Eye (tissue), 1 donor: ENCODE results near the gene GSTCD.
"Not testable (repeated sequence)": the region's sequence is repeated elsewhere in the genome, so short reads cannot be mapped to it uniquely, and the experiment has no call there.

Experiments used
- DNase-seq: peaks from one replicate; pipeline ENCODE4 v3.0.0-alpha.2; 2015

GSTCD gene

DNA sequence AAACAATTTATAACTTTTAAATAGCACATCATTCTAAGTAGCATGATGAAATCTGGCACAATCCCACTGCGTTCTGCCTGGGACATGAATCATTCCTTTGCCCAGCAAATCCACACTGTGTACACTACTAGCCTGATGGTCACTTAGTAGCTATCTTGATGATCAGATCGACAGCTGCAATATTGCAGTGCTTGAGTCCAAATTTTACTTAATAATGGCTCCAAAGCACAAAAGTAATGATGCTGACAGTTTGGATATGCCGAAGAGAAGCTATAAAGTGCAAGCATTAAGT, 100.1 kb downstream of the GSTCD start:
- DNase-seq = peak; percentile 7

DNA sequence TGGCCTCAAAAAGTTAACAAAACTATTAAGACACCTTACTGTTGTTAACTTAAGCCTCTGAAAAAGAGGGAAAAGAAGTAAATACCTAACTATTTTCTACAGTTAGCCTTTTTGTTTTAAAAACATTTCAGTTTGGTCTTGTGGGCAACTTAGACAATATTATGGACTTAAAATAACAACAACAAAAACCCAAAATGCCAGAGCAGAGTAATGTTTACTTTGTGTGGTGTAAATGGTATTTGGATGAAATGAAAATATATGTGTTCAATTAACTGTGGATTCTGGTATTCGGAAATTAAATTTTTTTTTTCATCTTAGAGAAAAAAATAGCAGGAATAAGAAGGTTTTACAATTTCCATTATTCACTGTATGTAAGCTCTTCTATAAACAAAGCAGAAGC, 107.1 kb downstream of the GSTCD start:
- no peak for DNase-seq

DNA sequence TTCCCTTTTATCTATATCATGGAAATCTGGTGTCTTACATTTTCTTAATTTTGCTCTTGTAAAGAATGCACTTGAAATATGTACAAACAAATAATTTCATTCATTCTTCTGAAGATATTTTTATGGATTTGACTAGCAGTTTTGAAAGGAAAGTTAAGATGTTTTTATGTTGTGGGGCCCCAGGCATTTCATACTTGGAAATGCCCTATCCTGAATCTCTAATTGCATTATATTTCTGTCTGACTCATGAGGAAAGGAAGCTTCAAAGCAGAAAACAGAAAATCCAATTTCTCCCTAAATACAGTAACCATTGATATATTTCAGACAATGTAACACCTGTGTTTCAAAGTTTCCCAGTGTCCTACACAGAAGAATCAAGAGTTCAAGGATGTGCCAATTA, 113.5 kb downstream of the GSTCD start:
- DNase-seq = no peak

DNA sequence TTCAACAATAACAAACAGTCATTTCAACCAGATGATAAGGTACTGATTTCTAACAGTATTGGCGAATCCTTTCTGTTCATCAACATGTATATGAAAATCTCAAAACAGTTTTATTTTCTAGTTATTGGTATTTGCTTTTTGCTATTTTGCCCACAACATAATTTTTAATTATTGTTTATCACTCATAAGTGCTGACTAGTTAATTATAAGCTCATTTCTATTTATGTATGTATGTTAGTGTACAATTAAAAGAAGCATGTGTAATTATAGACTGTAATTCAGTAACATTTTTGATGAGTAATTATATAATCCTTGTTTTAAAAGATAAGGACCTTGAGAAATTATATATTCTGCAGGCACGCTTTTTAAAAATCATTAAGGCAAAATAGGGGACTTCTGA, 119.5 kb downstream of the GSTCD start:
- DNase-seq = no peak

DNA sequence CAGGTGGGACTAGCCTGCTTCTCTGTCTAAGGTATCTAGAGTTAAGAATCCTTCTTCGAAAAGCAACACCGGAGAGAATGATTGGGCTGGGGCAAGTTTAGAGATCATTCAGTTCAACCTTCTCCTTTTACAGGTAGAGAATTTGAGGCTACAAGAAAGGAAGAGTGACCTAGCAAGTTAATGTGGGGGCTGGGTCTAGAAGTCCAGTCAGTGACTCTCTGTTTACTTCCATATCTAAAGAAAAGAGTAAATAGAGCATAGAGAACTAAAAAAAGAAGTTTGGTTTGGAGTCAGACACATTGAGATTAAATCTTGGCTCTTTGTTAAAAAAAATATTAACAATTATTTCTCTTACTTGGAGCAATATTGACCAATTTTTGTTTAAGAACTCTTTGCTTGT, 122.6 kb downstream of the GSTCD start:
- no peak for DNase-seq

DNA sequence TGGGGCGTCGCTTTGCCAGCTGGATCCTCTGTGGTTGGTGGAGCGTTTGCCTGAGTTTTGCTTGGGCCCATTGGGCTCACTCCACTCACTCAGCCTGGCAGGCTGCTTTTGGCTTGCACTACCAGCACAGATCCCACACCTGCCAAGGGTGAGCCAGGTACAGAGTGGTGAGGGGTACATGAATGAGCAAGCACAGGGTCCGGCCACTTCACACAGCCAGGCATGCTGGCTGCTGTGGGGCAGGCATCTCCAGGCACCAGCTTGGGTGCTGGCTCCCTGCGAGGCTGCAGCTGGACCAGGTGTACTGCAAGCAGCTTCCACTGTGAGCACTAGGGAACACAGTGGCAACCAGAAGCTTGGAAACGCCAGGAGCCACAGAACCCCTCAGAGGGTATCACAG, 126.6 kb downstream of the GSTCD start:
- no peak for DNase-seq

DNA sequence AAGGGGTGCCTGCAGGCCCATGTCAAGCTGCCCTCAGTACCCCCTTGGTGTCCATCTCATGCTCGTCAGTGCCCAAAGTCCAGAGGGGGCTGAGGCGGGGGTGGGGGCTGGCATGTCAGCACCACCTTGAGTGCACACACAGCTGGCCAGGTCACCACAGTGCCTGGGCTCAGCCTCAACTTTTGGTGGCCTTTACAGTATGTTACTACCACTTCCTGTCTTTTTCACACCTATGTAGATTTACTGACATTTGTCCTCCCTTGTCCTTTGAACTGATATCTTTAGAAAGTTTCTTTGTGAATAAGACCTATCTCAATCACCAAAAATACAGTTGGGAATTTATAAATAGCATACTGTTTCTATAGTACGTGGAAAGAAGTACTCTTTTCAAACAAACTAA, 128.0 kb downstream of the GSTCD start:
- no peak for DNase-seq

DNA sequence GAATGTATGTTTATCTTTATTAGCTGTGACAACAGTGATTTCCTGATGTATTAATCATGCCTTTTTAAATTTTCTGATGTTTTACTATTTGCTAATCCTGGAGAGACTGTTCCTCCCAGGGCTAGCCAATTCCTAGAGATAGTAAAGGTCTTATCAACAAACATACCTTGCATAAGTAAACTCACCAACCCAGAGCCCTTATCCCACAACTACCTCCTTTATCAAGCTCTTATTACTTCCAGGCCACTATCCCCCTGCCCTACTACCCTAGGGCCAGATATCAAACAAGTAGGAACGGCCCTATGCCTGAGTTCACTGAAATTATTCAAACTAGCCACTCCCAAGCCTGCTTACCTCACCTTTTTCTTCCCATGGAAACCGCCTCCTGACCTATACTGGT, 128.5 kb downstream of the GSTCD start:
- no peak for DNase-seq

DNA sequence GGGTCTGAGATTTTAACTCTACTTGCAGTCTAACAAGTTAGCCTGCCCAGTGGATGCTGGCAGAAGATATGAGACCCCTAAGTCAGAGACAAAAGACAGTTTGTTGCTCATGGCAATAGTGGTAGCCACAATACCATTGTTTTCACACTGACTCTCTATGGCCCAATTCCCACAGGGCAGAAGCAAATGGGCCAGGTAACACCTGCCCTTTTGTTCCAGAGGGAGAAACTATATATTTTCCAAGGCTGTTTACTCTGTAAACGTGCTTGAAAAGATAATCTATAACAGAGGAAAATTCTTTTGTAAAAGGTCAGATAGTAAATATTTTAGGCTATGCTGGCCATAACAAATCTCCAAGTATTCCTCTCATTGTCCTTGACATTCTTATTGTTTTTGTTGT, 129.5 kb downstream of the GSTCD start:
- no peak for DNase-seq

DNA sequence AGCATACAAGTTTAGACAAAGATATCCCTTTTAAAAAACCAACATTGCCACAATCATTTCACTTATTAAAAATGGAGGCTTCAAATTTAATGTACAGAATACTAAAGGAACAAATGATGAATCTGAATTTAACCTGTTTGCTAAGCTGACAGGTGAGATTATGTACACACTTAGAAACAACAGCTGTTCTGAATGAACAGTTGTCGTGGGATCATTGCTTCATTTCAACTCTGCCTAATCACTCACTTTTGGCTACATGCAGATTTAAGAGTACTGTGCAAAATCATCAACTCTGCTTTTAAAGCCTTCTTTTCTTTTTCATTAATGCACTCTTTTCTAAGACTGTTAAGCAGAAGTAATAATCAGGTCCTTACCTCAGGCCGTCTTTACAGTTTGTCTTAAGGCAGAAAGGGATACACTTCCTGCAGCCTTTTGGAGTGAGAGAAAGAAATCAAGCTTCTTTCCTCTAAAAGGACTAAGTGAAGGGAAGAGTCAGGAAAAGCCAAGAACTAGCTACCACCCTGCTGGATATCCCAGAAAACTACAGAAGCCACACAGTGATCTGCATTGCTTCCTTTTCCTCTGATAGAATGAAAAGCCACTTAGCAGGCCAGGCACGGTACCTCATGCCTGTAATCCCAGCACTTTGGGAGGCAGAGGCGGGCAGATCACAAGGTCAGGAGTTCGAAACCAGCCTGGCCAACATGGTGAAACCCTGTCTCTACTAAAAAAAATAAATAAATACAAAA, 132.0 kb downstream of the GSTCD start:
- DNase-seq = no peak

DNA sequence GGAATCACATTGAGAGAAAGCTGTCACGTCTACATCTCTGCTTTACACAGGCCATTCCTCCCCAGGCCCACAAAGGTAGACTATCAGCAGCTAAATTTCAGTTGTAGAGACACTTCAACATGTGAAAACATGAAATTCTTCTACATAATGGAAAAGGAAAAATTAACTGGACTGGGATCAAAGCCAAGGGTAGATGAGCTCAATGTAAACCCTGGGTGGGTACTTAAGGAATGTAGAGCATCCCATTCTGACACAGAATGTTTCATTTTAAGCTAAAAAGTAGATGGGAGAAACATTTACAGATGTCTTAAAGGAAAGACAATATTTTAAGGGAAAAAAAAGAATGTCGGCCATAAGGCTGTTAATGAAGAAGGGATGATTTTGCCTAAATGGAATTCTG, 135.4 kb downstream of the GSTCD start:
- peak; percentile 3 for DNase-seq

DNA sequence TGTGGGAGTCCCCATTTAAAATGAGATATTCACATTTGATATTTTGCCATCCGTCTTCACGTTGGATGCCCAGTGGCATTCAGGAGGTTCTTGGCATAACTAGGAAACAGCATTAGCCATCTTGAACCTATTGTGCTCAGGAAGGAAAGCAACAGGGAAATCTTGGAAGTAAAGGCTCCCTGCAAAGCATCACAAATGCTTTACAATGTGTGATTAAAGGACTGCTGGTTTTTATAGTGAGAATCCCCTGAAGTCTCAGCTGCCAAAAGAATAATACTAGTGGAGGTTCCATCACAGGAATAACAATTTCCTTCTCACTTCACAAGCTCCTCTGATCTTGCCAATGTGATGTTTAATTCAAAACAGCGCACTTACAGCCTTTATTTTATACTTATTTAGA, 137.0 kb downstream of the GSTCD start:
- no peak for DNase-seq

DNA sequence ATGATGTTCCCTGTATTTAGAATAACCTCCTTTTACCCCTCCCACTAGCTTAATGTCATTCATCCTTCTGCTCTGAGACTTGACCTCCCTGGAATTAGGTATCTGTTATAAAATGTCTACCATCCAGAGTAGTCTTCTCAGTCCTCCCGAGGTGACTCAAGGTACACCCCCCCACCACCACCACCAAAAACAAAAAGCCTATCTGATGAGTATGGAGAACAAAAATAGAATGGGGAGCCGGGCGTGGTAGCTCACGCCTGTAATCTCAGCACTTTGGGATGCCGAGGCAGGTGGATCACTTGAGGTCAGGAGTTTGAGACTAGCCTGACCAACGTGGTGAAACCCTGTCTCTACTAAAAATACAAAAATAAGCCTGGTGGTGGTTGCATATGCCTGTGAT, 139.8 kb downstream of the GSTCD start:
- DNase-seq = not testable (repeated sequence)

DNA sequence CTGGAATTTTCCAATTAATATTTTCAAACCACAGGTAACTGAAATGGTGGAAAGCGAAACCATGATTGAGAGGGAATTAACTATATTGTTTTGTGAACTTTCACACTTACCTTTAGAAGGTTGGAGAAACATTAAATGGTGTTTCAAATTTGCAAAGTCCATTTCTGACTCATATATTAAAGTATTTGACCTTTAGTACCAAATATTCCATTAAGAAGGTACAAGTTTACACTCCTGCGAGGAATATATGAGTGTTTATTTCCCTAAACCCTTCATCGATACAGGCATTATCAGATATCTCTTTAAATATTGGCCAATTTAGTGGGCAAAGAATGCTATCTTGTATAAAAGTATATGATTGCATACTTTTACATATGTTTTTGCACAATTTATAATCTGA, 142.6 kb downstream of the GSTCD start:
- no peak for DNase-seq

DNA sequence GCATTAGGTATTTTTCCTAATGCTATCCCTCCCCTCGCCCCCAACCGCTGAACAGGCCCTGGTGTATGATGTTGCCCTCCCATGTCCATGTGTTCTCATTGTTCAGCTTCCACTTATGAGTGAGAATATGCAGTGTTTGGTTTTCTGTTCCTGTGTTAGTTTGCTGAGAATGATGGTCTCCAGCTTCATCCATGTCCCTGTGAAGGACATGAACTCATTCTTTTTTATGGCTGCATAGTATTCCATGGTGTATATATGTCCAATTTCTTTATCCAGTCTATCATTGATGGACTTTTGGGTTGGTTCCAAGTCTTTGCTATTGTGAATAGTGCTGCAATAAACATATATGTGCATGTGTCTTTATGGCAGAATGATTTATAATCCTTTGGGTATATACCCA, 143.6 kb downstream of the GSTCD start:
- not testable (repeated sequence) for DNase-seq

DNA sequence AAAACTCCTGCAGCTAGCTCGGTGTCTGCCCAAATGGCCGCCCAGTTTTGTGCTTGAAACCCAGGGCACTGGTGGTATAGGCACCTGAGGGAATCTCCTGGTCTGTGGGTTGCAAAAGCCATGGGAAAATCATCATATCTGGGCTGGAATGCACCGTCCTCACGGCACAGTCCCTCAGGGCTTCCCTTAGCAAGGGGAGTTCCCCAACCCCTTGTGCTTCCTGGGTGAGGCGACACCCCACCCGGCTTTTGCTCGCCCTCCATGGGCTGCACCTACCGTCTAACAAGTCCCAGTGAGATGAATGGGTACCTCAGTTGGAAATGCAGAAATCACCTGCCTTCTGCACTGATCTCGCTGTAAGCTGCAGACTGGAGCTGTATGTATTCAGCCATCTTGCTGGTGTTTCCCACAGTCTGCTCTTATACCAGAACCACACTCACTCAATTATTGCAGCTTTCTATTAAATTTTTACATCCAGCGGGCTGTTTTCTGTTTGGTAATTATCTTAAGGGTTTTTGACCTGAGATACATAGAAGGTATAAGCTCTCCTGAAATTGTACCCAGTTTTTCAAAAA, 150.0 kb downstream of the GSTCD start:
- DNase-seq = no peak

DNA sequence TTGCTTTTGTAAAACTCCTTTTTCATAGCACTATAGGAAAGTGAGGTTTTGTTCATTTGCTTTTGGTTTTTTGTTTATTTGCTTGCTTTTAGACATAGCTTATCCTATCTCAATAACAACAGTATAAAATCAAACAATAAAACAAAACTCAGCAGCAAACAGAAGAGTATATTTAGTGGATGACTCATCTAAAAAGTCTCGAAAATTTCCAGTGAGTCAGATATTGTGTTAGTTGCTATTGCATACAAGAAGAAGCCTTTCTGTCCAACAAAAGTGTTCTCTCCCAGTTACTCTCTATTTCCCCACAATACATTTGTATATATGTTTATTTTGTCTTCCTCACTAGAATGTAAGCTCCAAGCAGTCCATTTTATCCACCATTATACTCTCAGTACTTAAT, 150.6 kb downstream of the GSTCD start:
- no peak for DNase-seq

DNA sequence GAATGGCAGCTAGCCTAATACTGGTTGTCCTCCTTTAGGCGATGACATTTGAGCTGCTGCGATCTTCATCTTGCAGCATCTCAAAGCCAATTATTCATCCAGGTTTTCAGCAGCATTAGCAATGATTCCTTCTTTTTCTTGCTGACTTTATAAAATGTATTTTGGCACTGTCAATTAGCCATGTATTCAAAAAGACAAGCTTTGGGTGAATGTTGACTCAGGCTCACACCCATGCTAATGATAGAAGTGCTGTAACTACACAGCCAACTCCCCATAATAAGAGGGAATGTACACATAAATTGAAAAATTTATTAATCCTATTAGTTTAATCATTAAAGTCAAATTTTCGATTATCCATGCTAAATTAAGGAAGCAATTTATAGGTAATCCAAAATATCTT, 162.4 kb downstream of the GSTCD start:
- DNase-seq = no peak

DNA sequence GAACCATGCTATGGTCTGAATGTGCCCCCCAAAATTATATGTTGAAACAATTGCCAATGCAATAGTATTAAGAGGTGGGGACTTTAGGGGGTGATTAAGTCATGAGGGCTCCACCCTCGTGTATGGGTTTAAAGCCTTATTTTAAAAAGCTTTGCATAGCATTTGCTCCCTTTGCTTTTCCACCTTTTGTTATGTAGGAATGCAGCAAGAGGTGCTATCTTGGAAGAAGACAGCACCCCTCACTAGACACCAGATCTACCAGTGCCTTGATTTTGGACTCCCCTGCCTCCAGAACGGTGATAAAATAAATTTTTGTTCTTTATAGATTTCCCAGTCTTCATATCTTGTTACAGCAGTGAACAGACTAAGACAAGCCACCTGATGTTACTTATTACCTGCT, 163.4 kb downstream of the GSTCD start:
- no peak for DNase-seq

DNA sequence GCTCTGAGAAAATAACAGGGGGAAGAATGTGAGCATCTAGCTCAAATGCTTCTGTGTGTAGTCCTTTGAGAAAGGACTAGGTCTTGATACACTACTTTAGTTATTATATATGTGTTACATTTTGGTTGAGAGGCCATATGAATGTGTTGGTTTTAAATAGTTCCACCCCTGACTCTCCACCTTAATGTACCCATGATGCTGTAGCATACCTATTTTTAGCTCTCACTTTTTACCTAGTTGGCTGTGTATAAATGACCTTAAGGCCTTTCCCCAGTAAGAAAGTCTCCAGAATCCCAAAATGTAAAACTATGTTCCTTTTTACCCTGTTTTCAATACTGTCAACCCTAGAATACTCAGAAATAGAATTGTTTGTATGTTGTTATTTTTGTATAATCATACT, 166.6 kb downstream of the GSTCD start:
- no peak for DNase-seq

DNA sequence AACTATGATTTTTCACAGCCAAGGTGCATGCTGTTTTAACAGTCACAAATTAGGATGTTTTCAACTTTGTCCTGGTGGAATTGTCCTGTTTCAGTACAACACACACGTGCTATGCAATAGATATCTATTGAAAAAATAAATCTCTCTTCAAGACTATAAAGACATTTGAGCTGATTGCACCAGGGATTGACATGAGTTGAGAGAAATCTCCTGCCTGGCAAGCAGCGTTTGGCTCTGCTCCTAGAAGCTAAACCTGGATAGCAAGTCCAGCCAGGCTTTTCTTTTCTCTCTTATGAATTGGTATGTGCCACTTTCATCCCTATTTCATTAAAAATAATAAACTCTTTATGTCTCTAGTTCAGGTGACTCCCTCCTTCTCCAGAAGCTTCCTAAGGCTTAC, 170.1 kb downstream of the GSTCD start:
- no peak for DNase-seq

DNA sequence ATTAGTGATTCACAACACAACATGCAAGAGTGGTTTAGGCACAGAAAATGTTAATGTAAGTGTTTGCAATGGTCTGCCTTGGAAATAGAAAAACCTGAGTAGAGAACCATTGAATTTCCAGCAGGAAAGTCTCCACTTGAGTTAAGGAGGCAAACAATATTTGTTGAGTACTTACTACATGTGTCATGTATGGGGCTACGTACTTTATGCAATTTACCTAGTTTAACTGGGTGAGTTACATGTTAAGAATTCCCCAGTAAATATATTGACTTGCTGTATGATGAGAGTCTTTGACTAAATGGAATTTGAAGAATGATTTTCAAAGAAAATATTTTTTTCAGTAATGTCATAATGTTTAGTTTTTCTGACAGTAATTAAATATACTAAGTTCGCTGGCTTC, 178.9 kb downstream of the GSTCD start:
- no peak for DNase-seq

DNA sequence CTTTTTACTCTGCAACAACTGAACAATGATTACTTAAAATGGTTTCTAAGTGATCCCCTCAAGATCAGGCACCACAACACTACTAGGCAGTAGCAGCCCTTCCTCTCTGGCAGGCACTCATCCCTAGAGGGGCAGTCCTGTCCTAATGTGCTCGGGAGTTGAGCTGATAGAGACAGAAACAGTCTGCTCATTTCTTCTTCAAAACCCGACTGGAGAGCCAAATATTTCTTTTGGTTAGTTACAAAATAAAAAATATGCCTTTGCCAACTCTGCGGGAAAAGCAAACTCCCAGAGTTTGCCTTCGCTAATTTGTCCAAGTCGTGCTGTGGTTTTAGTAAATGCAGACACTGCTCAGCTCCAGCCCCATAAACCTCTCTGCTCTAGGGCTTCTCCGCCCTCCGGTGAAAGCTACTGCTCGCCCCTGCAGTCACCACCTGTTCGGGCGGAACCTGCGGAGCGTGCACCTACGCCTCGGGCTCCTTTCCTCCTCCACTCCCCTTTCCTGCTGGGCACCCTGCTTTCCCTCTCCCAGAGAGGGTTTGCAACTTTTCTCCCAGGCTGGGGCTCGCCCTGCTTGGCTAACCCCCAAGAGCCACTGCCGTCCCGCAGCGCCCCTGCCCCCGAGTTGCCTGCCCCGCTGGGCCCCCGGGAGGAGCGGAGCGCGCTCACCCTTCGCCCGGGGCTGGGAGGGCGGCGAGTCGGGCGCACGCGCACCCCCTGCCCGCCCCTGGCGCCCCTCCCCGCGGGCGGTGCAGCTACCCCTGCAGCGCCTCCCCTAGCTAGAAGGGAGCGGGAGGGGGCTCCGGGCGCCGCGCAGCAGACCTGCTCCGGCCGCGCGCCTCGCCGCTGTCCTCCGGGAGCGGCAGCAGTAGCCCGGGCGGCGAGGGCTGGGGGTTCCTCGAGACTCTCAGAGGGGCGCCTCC, 186.3 kb downstream of the GSTCD start, which contains the start of gene NPNT:
Gene NPNT, plus strand, starts transcription at position 812 of the 923 bp plus-strand sequence. CDS start 182 bp downstream, outside the sequence.
- DNase-seq = peak; percentile 67
